Measurements from ENCODE around the gene PCNX3.
A peak's percentile ranks its signal among the peaks of the same experiment; 100 is the strongest.

Gene PCNX3

GRCh38 chr11:65615229-65615949 lies at the start of gene PCNX3:
Gene PCNX3 (plus strand): TSS chr11:65615776. CDS start chr11:65616312, 536 bp downstream.
- peak; percentile 100 for DNase-seq (ENCODE audit: low read depth in 2 of 2)
- peak within 1 kb of the TSS; percentile 81 to 95 for H3K4me3 ChIP-seq (replicated peaks in 1 of 2; ENCODE audit: low read depth in 2 of 2, low read length in 2 of 2)
- TF ChIP-seq CTCF (IDR thresholded peaks at IDR 0.05; ENCODE audit: low read depth, low read length) = no peak

GRCh38 chr11:65569164-65569972 lies 46.2 kb upstream of the PCNX3 start:
- DNase-seq (ENCODE audit: low read depth in 2 of 2) = no peak
- no peak for TF ChIP-seq CTCF (IDR thresholded peaks at IDR 0.05; ENCODE audit: low read depth, low read length)
- H3K4me3 ChIP-seq (replicated peaks in 1 of 2; ENCODE audit: low read depth in 2 of 2, low read length in 2 of 2) = peak overlapping the region; percentile 98 to 99

- peak; percentile 99 for DNase-seq (ENCODE audit: low read depth in 2 of 2)
- H3K4me3 ChIP-seq (replicated peaks in 1 of 2; ENCODE audit: low read depth in 2 of 2, low read length in 2 of 2) = peak within 1 kb of the TSS; percentile 98 to 99
- peak; percentile 47 for TF ChIP-seq CTCF (IDR thresholded peaks at IDR 0.05; ENCODE audit: low read depth, low read length)
Observed at GRCh38 chr11:65569973-65570918, 45.3 kb upstream of the PCNX3 start, which contains the start of gene ZNRD2. Gene ZNRD2 (plus strand): TSS chr11:65570477. CDS start chr11:65570492, 15 bp downstream.

- H3K4me3 ChIP-seq (replicated peaks in 1 of 2; ENCODE audit: low read depth in 2 of 2, low read length in 2 of 2) = peak overlapping the region; percentile 98 to 99
- DNase-seq (ENCODE audit: low read depth in 2 of 2) = no peak
- no peak for TF ChIP-seq CTCF (IDR thresholded peaks at IDR 0.05; ENCODE audit: low read depth, low read length)
Observed at GRCh38 chr11:65571420-65571819, 44.2 kb upstream of the PCNX3 start.

GRCh38 chr11:65571940-65572339 lies 43.6 kb upstream of the PCNX3 start:
- peak overlapping the region; percentile 66 to 67 for H3K4me3 ChIP-seq (replicated peaks in 1 of 2; ENCODE audit: low read depth in 2 of 2, low read length in 2 of 2)
- peak; percentile 40 for TF ChIP-seq CTCF (IDR thresholded peaks at IDR 0.05; ENCODE audit: low read depth, low read length)
- DNase-seq (ENCODE audit: low read depth in 2 of 2) = peak; percentile 54 to 56
